GM12878 (cell line): Measurements from ENCODE around the gene RAB3B.

Experiments
- DPF2 ChIP-seq: fragments of 450-650 bp; IDR thresholded peaks from 2 replicates; pipeline ENCODE4 v1.6.1; 2017; ENCODE audit warnings: mild to moderate bottlenecking
- POLR2A ChIP-seq: IDR thresholded peaks from 2 replicates; pipeline ENCODE4 v1.6.1; 2011; ENCODE audit warnings: low read depth, mild to moderate bottlenecking, low read length
- SMARCA5 ChIP-seq: fragments of 450-650 bp; IDR thresholded peaks from 2 replicates; pipeline ENCODE4 v1.6.1; 2017; ENCODE audit warnings: mild to moderate bottlenecking
- TF ChIP-seq, protein P1 (sequence below): fragments of 450-650 bp; formaldehyde crosslinking; IDR thresholded peaks from 2 replicates; pipeline ENCODE4 v1.4.0; 2020; ENCODE audit warnings: mild to moderate bottlenecking, moderate library complexity
- TF ChIP-seq, protein P2 (sequence below), 3 experiments: IDR thresholded peaks in 2 of 3; conservative IDR thresholded peaks in 1 of 3; 2 replicates each; pipeline ENCODE4 v1.5.1; 2011; ENCODE audit warnings: low read depth in 3 of 3, low read length in 3 of 3, mild to moderate bottlenecking in 3 of 3, control low read depth in 2 of 3, moderate library complexity in 2 of 3, inconsistent platforms in 1 of 3, mixed read lengths in 1 of 3; ENCODE audit not compliant: control insufficient read depth in 2 of 3, insufficient read depth in 1 of 3; ENCODE audit errors: extremely low read depth in 1 of 3

DNA sequence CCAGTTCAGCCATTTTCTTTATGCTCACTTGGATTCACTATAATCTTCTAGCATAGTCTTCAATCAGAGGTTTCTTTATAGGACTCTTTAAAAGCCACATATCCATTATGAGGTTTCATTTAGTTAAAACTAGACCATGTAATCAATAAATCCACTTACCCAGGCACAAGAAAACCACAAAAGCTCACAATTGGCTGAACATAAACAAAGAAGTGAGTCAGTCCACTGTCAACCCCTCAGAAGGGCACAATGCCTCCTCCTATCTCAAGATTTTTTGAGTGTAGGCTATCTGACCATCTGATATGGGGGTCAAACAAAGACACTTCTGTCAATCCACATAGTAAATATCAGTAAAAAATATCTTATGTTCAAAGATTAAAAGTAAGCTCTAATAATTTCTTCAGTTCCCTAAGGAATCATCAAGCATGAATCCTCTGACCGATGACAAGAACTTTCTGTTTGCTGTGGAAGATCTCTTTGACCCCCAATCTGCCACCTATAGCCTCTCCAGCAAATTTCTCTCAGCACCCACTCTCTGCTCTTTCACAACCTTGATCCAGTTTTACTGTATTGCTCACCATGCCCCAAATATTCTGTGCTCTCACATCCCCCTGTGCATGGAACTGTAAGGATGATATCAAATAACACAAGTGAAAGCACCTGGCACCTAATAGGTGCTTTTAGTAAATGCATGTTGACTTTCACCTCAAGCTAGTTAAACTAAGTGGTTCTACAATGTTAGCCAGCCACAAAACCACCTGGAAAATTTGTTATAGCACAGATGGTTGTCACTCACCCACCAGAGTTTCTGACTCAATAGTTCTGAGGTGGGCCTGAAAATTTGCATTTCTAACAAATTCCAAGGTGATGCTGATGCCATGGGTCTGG, 16.7 kb downstream of the RAB3B start:
- TF ChIP-seq, protein P1, sequence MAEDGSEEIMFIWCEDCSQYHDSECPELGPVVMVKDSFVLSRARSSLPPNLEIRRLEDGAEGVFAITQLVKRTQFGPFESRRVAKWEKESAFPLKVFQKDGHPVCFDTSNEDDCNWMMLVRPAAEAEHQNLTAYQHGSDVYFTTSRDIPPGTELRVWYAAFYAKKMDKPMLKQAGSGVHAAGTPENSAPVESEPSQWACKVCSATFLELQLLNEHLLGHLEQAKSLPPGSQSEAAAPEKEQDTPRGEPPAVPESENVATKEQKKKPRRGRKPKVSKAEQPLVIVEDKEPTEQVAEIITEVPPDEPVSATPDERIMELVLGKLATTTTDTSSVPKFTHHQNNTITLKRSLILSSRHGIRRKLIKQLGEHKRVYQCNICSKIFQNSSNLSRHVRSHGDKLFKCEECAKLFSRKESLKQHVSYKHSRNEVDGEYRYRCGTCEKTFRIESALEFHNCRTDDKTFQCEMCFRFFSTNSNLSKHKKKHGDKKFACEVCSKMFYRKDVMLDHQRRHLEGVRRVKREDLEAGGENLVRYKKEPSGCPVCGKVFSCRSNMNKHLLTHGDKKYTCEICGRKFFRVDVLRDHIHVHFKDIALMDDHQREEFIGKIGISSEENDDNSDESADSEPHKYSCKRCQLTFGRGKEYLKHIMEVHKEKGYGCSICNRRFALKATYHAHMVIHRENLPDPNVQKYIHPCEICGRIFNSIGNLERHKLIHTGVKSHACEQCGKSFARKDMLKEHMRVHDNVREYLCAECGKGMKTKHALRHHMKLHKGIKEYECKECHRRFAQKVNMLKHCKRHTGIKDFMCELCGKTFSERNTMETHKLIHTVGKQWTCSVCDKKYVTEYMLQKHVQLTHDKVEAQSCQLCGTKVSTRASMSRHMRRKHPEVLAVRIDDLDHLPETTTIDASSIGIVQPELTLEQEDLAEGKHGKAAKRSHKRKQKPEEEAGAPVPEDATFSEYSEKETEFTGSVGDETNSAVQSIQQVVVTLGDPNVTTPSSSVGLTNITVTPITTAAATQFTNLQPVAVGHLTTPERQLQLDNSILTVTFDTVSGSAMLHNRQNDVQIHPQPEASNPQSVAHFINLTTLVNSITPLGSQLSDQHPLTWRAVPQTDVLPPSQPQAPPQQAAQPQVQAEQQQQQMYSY (CRISPR knock-in tag) = no peak
- TF ChIP-seq SMARCA5 = no peak
- TF ChIP-seq, protein P2, sequence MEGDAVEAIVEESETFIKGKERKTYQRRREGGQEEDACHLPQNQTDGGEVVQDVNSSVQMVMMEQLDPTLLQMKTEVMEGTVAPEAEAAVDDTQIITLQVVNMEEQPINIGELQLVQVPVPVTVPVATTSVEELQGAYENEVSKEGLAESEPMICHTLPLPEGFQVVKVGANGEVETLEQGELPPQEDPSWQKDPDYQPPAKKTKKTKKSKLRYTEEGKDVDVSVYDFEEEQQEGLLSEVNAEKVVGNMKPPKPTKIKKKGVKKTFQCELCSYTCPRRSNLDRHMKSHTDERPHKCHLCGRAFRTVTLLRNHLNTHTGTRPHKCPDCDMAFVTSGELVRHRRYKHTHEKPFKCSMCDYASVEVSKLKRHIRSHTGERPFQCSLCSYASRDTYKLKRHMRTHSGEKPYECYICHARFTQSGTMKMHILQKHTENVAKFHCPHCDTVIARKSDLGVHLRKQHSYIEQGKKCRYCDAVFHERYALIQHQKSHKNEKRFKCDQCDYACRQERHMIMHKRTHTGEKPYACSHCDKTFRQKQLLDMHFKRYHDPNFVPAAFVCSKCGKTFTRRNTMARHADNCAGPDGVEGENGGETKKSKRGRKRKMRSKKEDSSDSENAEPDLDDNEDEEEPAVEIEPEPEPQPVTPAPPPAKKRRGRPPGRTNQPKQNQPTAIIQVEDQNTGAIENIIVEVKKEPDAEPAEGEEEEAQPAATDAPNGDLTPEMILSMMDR (IDR thresholded peaks at IDR 0.05 in 2 of 3, conservative IDR thresholded peaks at IDR 0.05 in 1 of 3; ENCODE audit: control insufficient read depth in 2 of 3, extremely low read depth in 1 of 3, insufficient read depth in 1 of 3, low read depth in 3 of 3, low read length in 3 of 3) = no peak
- TF ChIP-seq POLR2A = no peak
- peak; percentile 46 for TF ChIP-seq DPF2
